GM18502 (cell line): ENCODE measurements around the gene IZUMO3.
"Not testable (repeated sequence)": the region's sequence is repeated elsewhere in the genome, so short reads cannot be mapped to it uniquely, and the experiment has no call there.

Source experiments
- ATAC-seq: cut with Tn5 transposase; IDR thresholded peaks from one replicate; pipeline ENCODE4 v1.9.1; 2021; ENCODE audit warnings: mild to moderate bottlenecking; ENCODE audit not compliant: unreplicated experiment, poor library complexity

Gene IZUMO3

GRCh38 chr9:24545847-24546522 is at the start of gene IZUMO3:
IZUMO3 (minus strand) TSS chr9:24545897; CDS start chr9:24545649, 248 bp downstream.
- ATAC-seq: no peak

- no peak for ATAC-seq
Observed at GRCh38 chr9:24594234-24594850, 48.6 kb upstream of the IZUMO3 start.

GRCh38 chr9:24590432-24590831 is 44.7 kb upstream of the IZUMO3 start:
- ATAC-seq: no peak

GRCh38 chr9:24587883-24588282 is 42.2 kb upstream of the IZUMO3 start:
- no peak for ATAC-seq

GRCh38 chr9:24582146-24583126 is 36.7 kb upstream of the IZUMO3 start:
- no peak for ATAC-seq

- ATAC-seq: not testable (repeated sequence)
Observed at GRCh38 chr9:24580005-24580404, 34.3 kb upstream of the IZUMO3 start.

- ATAC-seq: no peak
Observed at GRCh38 chr9:24572406-24572805, 26.7 kb upstream of the IZUMO3 start.

- ATAC-seq: no peak
Observed at GRCh38 chr9:24561957-24562356, 16.3 kb upstream of the IZUMO3 start.

GRCh38 chr9:24553183-24553552 is 7.5 kb upstream of the IZUMO3 start:
- ATAC-seq: no peak

GRCh38 chr9:24552526-24553182 is 7.0 kb upstream of the IZUMO3 start:
- no peak for ATAC-seq

GRCh38 chr9:24545285-24545684 is 412 bp downstream of the IZUMO3 start:
- ATAC-seq: no peak

- no peak for ATAC-seq
Observed at GRCh38 chr9:24518545-24518944, 27.2 kb downstream of the IZUMO3 start.

- ATAC-seq: no peak
Observed at GRCh38 chr9:24516463-24516862, 29.2 kb downstream of the IZUMO3 start.

- no peak for ATAC-seq
Observed at GRCh38 chr9:24509850-24510249, 35.8 kb downstream of the IZUMO3 start.

GRCh38 chr9:24504521-24504920 is 41.2 kb downstream of the IZUMO3 start:
- ATAC-seq: no peak

GRCh38 chr9:24502206-24502937 is 43.3 kb downstream of the IZUMO3 start:
- no peak for ATAC-seq

- no peak for ATAC-seq
Observed at GRCh38 chr9:24500761-24501160, 44.9 kb downstream of the IZUMO3 start.

GRCh38 chr9:24498632-24499031 is 47.1 kb downstream of the IZUMO3 start:
- no peak for ATAC-seq

GRCh38 chr9:24497671-24498070 is 48.0 kb downstream of the IZUMO3 start:
- no peak for ATAC-seq
